HepG2 (cell line): ENCODE data around the gene SLC25A25. TPM values are rescaled to one million over a fixed set of nuclear protein-coding genes. Genes with fewer than 3 reads are reported as not detected.

Source experiments
- ARID5B ChIP-seq: IDR thresholded peaks from 2 replicates; pipeline ENCODE4 v1.4.0; 2020; ENCODE audit warnings: mild to moderate bottlenecking, missing genetic modification reagents
- ASH2L ChIP-seq: fragments of 300-600, 200-600 bp; sonication (generic); IDR thresholded peaks from 2 replicates; pipeline ENCODE4 v1.7.0; 2017; ENCODE audit warnings: low read depth, mild to moderate bottlenecking, moderate library complexity, mixed read lengths, low read length; ENCODE audit not compliant: insufficient read length
- NBN ChIP-seq: fragments of 450-650 bp; conservative IDR thresholded peaks from 2 replicates; pipeline ENCODE4 v1.6.1; 2017
- POLR2AphosphoS5 ChIP-seq: IDR thresholded peaks from 2 replicates; pipeline ENCODE4 v1.6.1; 2012; ENCODE audit warnings: low read depth, low read length
- RARA ChIP-seq: IDR thresholded peaks from 2 replicates; pipeline ENCODE4 v1.6.1; 2016; ENCODE audit warnings: missing genetic modification reagents, missing compliant biosample characterization
- SALL1 ChIP-seq: sonication (generic); formaldehyde crosslinking; IDR thresholded peaks from 2 replicates; pipeline ENCODE4 v1.8.0; 2022; ENCODE audit warnings: mild to moderate bottlenecking, missing genetic modification reagents
- SOX13 ChIP-seq, 3 experiments: fragments of 450-650 bp in 1 of 3; sonication (generic) in 1 of 3; formaldehyde crosslinking in 1 of 3; IDR thresholded peaks in 2 of 3; conservative IDR thresholded peaks in 1 of 3; 2 replicates each; pipeline versions ENCODE4 v1.5.0 to v1.6.1; 2016 to 2020; ENCODE audit warnings: antibody characterized with exemption in 1 of 3, mild to moderate bottlenecking in 1 of 3, missing compliant biosample characterization in 1 of 3, missing genetic modification reagents in 1 of 3, moderate library complexity in 1 of 3
- TSC22D2 ChIP-seq: sonication (generic); formaldehyde crosslinking; IDR thresholded peaks from 2 replicates; pipeline ENCODE4 v1.5.1; 2020; ENCODE audit warnings: missing genetic modification reagents, mild to moderate bottlenecking, borderline replicate concordance
- ZFP36 ChIP-seq: fragments of 150-350 bp; IDR thresholded peaks from 2 replicates; pipeline ENCODE4 v1.6.1; 2018; ENCODE audit warnings: borderline replicate concordance, low read length, low read depth; ENCODE audit not compliant: partially characterized antibody
- ZFP41 ChIP-seq: sonication (generic); formaldehyde crosslinking; IDR thresholded peaks from 2 replicates; pipeline ENCODE4 v1.4.0; 2020; ENCODE audit warnings: mild to moderate bottlenecking, missing genetic modification reagents, borderline replicate concordance
- ZFY ChIP-seq: sonication (generic); formaldehyde crosslinking; IDR thresholded peaks from 2 replicates; pipeline ENCODE4 v1.4.0; 2020; ENCODE audit warnings: missing genetic modification reagents
- ZNF138 ChIP-seq: sonication (generic); formaldehyde crosslinking; IDR thresholded peaks from 2 replicates; pipeline ENCODE4 v1.5.0; 2020; ENCODE audit warnings: mild to moderate bottlenecking, low read depth, missing genetic modification reagents
- ZNF34 ChIP-seq: sonication (generic); formaldehyde crosslinking; IDR thresholded peaks from 2 replicates; pipeline ENCODE4 v1.4.0; 2020; ENCODE audit warnings: mild to moderate bottlenecking, missing genetic modification reagents, borderline replicate concordance
- ZNF451 ChIP-seq: sonication (generic); formaldehyde crosslinking; IDR thresholded peaks from 2 replicates; pipeline ENCODE4 v1.5.0; 2020; ENCODE audit warnings: mild to moderate bottlenecking, missing genetic modification reagents
- ZNF552 ChIP-seq: sonication (generic); formaldehyde crosslinking; IDR thresholded peaks from 2 replicates; pipeline ENCODE4 v1.9.0; 2022; ENCODE audit warnings: missing genetic modification reagents, mild to moderate bottlenecking, borderline replicate concordance
- ZNF788 ChIP-seq: sonication (generic); formaldehyde crosslinking; IDR thresholded peaks from 2 replicates; pipeline ENCODE4 v1.5.0; 2020; ENCODE audit warnings: mild to moderate bottlenecking, missing genetic modification reagents, borderline replicate concordance
- polyA plus RNA-seq, 8 experiments: library from polyadenylated mRNA; depleted of rRNA in 3 of 8; stranded (reverse) in 7 of 8; unstranded in 1 of 8; fragments of >200 nt; fragmentation: Illumina TruSeq in 4 of 8; extraction: Trizol in 4 of 8; gene quantifications; 2 replicates each; pipeline versions ENCODE4 v1.2.1 to v1.2.3, GENCODE V29; 2011 to 2016; ENCODE audit warnings: low read depth in 4 of 8, missing spikeins in 1 of 8, mixed read lengths in 1 of 8; ENCODE audit not compliant: insufficient read depth in 1 of 8
- total RNA-seq, 5 experiments: library from RNA; depleted of rRNA; stranded (reverse); fragments of >200 nt; fragmentation: Illumina TruSeq; extraction: Trizol; gene quantifications; 2 replicates each; pipeline ENCODE4 v1.2.3, GENCODE V29; 2016; ENCODE audit warnings: low read depth in 1 of 5
- TF ChIP-seq, protein P1 (sequence below): sonication (generic); formaldehyde crosslinking; IDR thresholded peaks from 2 replicates; pipeline ENCODE4 v1.4.0; 2020; ENCODE audit warnings: mild to moderate bottlenecking, missing genetic modification reagents
- TF ChIP-seq, protein P2 (sequence below): sonication (generic); formaldehyde crosslinking; IDR thresholded peaks from 2 replicates; pipeline ENCODE4 v1.8.1; 2023; ENCODE audit warnings: mild to moderate bottlenecking, moderate library complexity, missing genetic modification reagents

The SLC25A25 gene
- total and polyA plus RNA-seq, 2 of the 13 experiments (the other 11 are each of a cell fraction or from before 2014, with no cell fraction given): 10.5 to 24.8 TPM

DNA sequence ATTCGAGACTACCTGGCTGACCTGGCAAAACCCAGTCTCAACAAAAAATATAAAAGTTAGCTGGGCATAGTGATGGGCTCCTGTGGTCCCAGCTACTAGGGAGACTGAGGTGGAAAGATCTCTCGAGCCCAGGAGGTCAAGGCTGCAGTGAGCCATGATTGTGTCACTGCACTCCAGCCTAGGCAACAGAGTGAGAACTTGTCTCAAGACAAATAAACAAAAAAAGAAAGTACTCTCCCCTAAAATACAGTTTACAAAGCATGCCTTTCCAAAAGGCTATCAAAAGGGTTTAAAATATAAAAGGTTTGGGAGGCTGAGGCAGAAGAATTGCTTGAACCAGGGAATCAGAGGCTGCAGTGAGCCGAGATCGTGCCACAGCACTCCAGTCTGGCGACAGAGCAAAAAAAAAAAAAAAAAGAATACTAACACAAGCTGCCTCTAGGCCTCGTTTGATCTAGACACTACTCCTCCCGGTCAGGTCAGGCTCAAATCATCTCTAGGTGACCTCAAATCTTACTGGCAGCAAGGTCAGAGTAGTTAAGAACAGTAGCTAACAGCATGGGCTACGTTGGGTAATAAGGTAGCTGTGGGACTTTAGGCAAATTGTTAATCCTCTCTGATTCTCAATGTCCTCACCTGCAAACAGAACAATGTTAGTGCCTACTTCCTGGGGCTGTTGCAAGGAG is 10.2 kb upstream of the SLC25A25 start (continued):
- TF ChIP-seq ARID5B (CRISPR knock-in tag) (peak; percentile 10; the same call in 1 of the 2 replicates), ZNF138 (CRISPR knock-in tag) (no peak), SALL1 (CRISPR knock-in tag) (no peak), ZNF34 (CRISPR knock-in tag) (no peak), ZNF788 (CRISPR knock-in tag) (no peak), POLR2AphosphoS5 (no peak), NBN (no peak), ZNF451 (CRISPR knock-in tag) (no peak), TSC22D2 (no peak), RARA (peak; percentile 24; the same call in 1 of the 2 replicates), SOX13 (IDR thresholded peaks at IDR 0.05) (no peak), SOX13 (CRISPR knock-in tag; conservative IDR thresholded peaks at IDR 0.05 in 1 of 2, IDR thresholded peaks at IDR 0.05 in 1 of 2) (0 out of 4 replicates have a peak, but pooled peaks of 1 of the 2 experiments have one; percentile 22), ZFY (peak; percentile 37), ASH2L (peak; percentile 45), ZFP36 (no peak), ZNF552 (CRISPR knock-in tag) (no peak), ZFP41 (CRISPR knock-in tag) (no peak)
- TF ChIP-seq, protein P1, sequence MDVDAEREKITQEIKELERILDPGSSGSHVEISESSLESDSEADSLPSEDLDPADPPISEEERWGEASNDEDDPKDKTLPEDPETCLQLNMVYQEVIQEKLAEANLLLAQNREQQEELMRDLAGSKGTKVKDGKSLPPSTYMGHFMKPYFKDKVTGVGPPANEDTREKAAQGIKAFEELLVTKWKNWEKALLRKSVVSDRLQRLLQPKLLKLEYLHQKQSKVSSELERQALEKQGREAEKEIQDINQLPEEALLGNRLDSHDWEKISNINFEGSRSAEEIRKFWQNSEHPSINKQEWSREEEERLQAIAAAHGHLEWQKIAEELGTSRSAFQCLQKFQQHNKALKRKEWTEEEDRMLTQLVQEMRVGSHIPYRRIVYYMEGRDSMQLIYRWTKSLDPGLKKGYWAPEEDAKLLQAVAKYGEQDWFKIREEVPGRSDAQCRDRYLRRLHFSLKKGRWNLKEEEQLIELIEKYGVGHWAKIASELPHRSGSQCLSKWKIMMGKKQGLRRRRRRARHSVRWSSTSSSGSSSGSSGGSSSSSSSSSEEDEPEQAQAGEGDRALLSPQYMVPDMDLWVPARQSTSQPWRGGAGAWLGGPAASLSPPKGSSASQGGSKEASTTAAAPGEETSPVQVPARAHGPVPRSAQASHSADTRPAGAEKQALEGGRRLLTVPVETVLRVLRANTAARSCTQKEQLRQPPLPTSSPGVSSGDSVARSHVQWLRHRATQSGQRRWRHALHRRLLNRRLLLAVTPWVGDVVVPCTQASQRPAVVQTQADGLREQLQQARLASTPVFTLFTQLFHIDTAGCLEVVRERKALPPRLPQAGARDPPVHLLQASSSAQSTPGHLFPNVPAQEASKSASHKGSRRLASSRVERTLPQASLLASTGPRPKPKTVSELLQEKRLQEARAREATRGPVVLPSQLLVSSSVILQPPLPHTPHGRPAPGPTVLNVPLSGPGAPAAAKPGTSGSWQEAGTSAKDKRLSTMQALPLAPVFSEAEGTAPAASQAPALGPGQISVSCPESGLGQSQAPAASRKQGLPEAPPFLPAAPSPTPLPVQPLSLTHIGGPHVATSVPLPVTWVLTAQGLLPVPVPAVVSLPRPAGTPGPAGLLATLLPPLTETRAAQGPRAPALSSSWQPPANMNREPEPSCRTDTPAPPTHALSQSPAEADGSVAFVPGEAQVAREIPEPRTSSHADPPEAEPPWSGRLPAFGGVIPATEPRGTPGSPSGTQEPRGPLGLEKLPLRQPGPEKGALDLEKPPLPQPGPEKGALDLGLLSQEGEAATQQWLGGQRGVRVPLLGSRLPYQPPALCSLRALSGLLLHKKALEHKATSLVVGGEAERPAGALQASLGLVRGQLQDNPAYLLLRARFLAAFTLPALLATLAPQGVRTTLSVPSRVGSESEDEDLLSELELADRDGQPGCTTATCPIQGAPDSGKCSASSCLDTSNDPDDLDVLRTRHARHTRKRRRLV: no peak
- TF ChIP-seq, protein P2, sequence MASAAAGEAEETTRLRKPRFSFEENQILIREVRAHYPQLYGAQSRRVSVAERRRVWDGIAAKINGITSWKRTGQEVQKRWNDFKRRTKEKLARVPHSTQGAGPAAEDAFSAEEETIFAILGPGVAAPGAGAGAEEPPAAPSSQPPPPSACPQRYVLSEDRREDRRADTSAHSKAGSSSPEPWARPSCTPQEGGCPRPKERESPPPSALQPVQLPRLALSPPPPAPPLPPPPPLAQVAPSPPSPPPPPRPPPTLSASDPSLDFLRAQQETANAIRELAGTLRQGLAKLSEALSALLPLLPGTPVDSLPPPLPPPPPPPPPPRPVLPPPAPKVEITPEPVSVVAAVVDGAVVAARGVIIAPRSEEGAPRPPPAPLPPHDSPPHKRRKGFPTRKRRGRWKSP (CRISPR knock-in tag): peak; percentile 51; the same call in 1 of the 2 replicates
